Amniotic stem cell (primary cell): ENCODE data around the gene SMARCB1.

Experiments
- DNase-seq: peaks from one replicate; lab custom pipeline; 2025; lab: John Stamatoyannopoulos, UW

SMARCB1 gene

GRCh38 chr22:23803001-23803819, 16.4 kb downstream of the SMARCB1 start:
- DNase-seq = no peak

GRCh38 chr22:23804781-23805291, 18.1 kb downstream of the SMARCB1 start:
- DNase-seq = no peak

- DNase-seq = no peak
Measured at GRCh38 chr22:23806837-23807236, 20.1 kb downstream of the SMARCB1 start.

DNA sequence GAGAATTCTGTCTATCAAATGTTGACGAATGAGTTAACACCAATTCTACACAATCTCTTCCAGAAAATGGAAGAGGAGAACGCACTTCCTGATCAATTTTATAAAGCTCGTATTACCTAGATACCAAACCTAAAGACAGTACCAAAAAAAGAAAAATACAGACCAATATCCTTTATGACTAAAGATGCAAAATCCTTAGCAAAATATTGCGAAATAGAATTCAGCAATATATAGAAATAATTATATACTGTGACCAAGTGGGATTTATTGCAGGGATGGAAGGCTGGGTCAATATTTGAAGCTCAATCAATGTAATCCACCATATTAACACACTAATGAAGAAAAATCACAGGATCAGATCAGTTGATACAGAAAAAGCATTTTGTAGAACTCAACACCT, 25.6 kb downstream of the SMARCB1 start:
- DNase-seq = no peak

GRCh38 chr22:23815541-23816155, 28.9 kb downstream of the SMARCB1 start:
- no peak for DNase-seq

GRCh38 chr22:23816156-23816976, 29.6 kb downstream of the SMARCB1 start:
- no peak for DNase-seq

DNA sequence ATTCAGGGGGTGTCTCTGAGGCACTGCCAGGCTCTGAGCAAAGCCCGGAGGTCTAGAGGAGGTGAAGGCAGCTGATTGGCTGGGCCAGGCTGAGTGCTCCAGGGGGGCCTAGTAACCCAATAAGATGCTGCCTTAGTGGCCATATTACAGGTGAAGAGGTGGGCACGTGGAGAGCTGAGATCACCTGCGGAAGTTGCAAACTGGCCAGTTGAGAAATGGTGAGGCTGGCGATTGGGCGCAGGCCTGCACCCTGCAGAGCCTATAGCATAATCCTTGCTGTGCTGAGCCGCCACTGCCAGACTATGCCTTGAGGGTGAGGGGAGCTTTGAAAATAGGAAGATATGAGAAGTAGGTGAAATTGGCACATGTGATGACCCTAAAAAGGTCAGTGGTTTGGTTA, 30.4 kb downstream of the SMARCB1 start:
- no peak for DNase-seq

- DNase-seq = no peak
Measured at GRCh38 chr22:23818541-23818940, 31.8 kb downstream of the SMARCB1 start.

- DNase-seq = no peak
Measured at GRCh38 chr22:23820748-23821211, 34.0 kb downstream of the SMARCB1 start.

DNA sequence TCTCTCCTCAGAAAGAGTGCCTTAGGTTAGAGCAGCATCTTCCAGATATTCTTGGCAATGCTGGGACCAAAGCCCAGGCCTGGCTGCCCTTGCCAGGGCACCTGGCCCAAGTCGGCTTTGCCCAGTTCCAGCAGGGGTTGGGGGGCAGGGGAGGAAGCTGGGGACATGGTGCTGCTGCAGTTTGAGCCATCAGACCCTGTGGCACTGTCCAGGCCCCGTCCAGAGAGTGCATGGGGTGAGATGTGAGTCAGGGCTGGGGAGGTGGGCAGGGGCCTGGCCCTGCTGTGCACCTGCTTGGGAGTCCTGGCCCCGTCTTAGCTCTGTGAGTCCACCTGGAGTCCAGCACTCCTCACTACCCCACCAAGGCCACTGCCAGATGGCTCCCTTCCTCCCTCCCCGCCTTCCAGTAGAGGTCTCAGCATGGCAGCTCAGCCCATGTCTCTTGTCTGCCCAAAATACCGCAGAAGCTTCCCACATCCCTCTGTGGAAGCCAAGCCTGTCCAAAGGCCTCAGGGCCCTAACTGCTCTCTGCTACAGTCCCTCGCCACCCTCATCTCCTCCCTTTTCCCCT, 35.4 kb downstream of the SMARCB1 start:
- no peak for DNase-seq

DNA sequence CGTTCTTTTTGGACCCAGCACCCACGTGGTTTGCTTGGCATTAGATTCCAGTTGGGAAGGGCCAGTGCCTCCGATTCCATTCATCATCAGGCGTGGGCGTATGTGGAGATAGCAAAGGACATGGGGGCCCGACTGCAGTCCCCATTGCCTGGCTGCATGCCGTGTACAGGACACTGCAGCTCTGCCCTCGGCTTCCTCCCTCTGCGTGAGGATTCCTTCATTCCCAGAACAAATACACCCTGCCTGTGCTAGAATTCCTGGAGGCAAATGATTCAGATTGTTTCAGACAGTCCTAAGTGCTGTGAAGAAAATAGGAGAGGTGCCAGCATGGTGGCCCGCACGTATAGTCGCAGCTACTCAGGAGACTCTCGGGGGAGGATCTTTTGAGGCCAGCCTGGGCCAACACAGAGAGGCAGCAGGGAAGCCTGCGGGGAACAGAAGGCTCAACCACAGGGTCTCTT, 36.6 kb downstream of the SMARCB1 start:
- DNase-seq = no peak

GRCh38 chr22:23824476-23825245, 37.9 kb downstream of the SMARCB1 start:
- no peak for DNase-seq

- no peak for DNase-seq
Measured at GRCh38 chr22:23825246-23825905, 38.6 kb downstream of the SMARCB1 start.

GRCh38 chr22:23826510-23827350, 40.0 kb downstream of the SMARCB1 start:
- DNase-seq = no peak

DNA sequence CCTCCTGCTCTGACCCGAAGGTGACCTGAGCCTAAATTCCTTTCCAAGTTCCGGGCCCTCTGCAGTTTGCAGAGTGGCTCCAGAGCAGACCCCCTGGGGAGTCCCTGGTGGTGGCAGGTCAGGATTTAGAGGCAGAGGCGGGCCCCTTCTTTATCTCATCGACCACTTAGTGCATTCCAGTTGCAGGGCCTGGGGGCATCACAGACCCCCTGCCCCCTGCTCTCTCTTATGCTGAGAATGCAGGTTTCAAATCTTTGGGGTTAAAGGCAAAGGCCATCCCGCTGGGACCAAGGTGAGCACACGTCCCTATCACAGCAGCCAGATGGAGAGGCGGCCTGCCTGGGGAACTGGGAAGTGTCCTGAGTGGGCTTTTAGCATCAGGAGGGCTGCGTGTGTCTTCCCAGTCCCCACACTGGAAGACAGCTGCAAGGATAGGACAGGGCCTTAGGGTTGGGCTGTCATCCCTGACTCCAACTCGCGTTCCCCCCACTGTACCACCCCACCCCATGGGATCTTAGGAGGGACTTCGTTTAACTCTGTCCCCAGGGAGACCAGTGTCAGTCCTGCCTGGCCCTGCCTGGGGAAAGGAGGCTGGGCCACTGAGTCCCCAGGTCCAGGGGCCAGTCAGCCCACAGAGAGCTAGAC, 40.7 kb downstream of the SMARCB1 start:
- no peak for DNase-seq

DNA sequence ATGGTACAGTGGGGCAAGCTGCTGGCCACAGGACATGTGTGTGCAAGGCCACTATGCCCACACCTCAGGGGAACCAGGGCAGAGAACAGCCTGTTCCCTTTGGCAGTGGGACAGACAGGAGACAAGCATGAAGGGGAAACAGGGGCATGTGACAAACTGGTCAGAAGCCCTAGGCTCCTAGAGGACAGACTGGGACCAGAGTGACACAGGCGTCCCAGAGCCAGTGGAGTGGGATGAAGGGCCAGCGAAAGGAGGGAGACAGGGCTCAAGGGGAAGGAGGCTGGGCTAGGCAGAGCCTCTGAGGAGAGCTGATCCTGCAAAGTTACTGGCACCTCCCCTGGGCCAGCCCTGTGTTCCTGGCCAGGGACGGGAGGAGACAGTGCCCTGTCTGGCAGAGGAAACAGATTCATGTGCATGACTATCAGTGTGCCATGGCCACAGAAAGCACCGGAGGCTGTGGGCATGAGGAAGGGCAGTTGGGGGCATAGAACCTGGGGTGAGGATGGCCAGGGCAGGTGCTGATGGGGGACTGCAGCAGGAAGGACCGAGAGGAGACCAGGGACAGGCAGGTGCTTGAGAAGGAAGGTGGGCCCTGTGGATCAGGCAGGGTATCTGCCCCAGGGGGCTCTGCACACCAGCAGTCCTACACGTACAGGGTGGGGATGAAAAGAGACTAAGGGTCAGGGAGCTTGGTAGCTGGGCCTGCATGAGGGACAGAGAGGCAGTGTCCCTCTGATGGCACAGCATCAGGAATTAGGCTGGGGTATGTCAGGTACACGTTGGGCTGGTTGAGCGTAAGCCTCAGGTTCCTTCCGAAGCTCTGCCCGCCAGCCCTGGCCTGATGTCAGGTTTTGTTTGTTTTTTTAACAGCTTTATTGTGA, 42.3 kb downstream of the SMARCB1 start:
- DNase-seq = no peak

- peak; percentile 71 for DNase-seq
Measured at GRCh38 chr22:23829845-23830372, 43.1 kb downstream of the SMARCB1 start.

- DNase-seq = no peak
Measured at GRCh38 chr22:23831261-23831660, 44.5 kb downstream of the SMARCB1 start.
